ENCODE measurements around the gene EIPR1. TPM values are rescaled to one million over a fixed set of nuclear protein-coding genes. Genes with fewer than 3 reads are reported as not detected.

EIPR1 gene
- polyA plus RNA-seq, 1 donor (not counting 4 experiments of a cell fraction or from before 2014, with no cell fraction given) = 44.3 TPM

DNA sequence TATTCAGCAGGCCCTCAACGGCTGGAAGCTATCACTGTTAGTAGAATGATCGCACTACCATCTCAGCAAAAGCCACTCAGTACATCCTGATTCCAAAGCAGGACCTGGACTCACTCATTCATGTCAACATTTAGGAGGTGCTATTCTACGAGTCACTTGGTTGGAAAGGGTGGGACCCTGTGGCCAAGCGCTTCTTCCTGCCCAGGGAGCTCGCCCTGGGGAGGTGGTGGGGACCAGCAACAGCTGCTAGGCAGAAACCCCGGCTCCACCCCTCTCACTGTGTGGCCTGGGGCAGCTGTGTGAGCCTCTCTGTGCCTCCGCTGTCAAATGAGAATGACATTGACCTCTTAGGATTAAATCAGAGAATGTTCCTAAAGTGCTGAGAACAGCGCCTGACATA lies 231.4 kb downstream of the EIPR1 start:
- Histone ChIP-seq H3K4me1 (ENCODE audit: control insufficient read depth, extremely low read depth, insufficient read depth, low read length) (no peaks in the 10 kb centered on the region), H3K4me3 (ENCODE audit: control insufficient read depth in 2 of 3, extremely low read depth in 1 of 3, insufficient read depth in 2 of 3, low read depth in 1 of 3, low read length in 3 of 3) (no peak overlapping the region), H3K9me3 (ENCODE audit: control insufficient read depth, low read depth, low read length) (peaks cover 2% of the 10 kb centered on the region), H2AFZ (ENCODE audit: control insufficient read depth, low read length) (no peak overlapping the region), H3K4me2 (ENCODE audit: control insufficient read depth, extremely low read depth, insufficient read depth, low read depth, low read length) (no peak overlapping the region), H3K9ac (ENCODE audit: control insufficient read depth, extremely low read depth, insufficient read depth, low read length) (no peak overlapping the region), H3K9me1 (ENCODE audit: control insufficient read depth, extremely low read depth, insufficient read depth, low read length) (no peaks in the 10 kb centered on the region), H3K27ac (ENCODE audit: control insufficient read depth, insufficient read depth, low read length) (no peak overlapping the region), H3K79me2 (ENCODE audit: control insufficient read depth, insufficient read depth, low read length) (no peaks in the 10 kb centered on the region), H3K36me3 (ENCODE audit: control insufficient read depth in 2 of 2, extremely low read depth in 1 of 2, insufficient read depth in 2 of 2, low read length in 2 of 2) (no peaks in the 10 kb centered on the region), H4K20me1 (ENCODE audit: control insufficient read depth, extremely low read depth, insufficient read depth, low read length) (no peaks in the 10 kb centered on the region), H3K27me3 (ENCODE audit: control insufficient read depth, extremely low read depth, insufficient read depth, low read length) (no peaks in the 10 kb centered on the region)
- dilution Hi-C loops (cut with MboI; ENCODE audit: extremely low pct_ligation_motif_present, low sequenced_read_pairs) = no loop called here
- TF ChIP-seq CTCF (optimal IDR thresholded peaks at IDR 0.05 in 1 of 3, IDR thresholded peaks at IDR 0.05 in 1 of 3, conservative IDR thresholded peaks at IDR 0.05 in 1 of 3; ENCODE audit: extremely low read depth in 1 of 3, insufficient read depth in 2 of 3, low read length in 3 of 3) (no peak), EZH2 (IDR thresholded peaks at IDR 0.05; ENCODE audit: low read length) (no peak)
- DNase-seq (ENCODE audit: low read depth, low spot score) = no peak
- no peak for FAIRE-seq

- Histone ChIP-seq H3K36me3 (ENCODE audit: control insufficient read depth in 2 of 2, extremely low read depth in 1 of 2, insufficient read depth in 2 of 2, low read length in 2 of 2) (no peaks in the 10 kb centered on the region), H2AFZ (ENCODE audit: control insufficient read depth, low read length) (no peak overlapping the region), H3K79me2 (ENCODE audit: control insufficient read depth, insufficient read depth, low read length) (no peaks in the 10 kb centered on the region), H3K9me3 (ENCODE audit: control insufficient read depth, low read depth, low read length) (peaks cover 2% of the 10 kb centered on the region), H3K9ac (ENCODE audit: control insufficient read depth, extremely low read depth, insufficient read depth, low read length) (no peak overlapping the region), H3K9me1 (ENCODE audit: control insufficient read depth, extremely low read depth, insufficient read depth, low read length) (no peaks in the 10 kb centered on the region), H3K4me1 (ENCODE audit: control insufficient read depth, extremely low read depth, insufficient read depth, low read length) (no peaks in the 10 kb centered on the region), H3K4me3 (ENCODE audit: control insufficient read depth in 2 of 3, extremely low read depth in 1 of 3, insufficient read depth in 2 of 3, low read depth in 1 of 3, low read length in 3 of 3) (no peak overlapping the region), H3K27me3 (ENCODE audit: control insufficient read depth, extremely low read depth, insufficient read depth, low read length) (no peaks in the 10 kb centered on the region), H3K27ac (ENCODE audit: control insufficient read depth, insufficient read depth, low read length) (no peak overlapping the region), H4K20me1 (ENCODE audit: control insufficient read depth, extremely low read depth, insufficient read depth, low read length) (no peaks in the 10 kb centered on the region), H3K4me2 (ENCODE audit: control insufficient read depth, extremely low read depth, insufficient read depth, low read depth, low read length) (no peak overlapping the region)
- no peak for DNase-seq (ENCODE audit: low read depth, low spot score)
- TF ChIP-seq EZH2 (IDR thresholded peaks at IDR 0.05; ENCODE audit: low read length) (no peak), CTCF (optimal IDR thresholded peaks at IDR 0.05 in 1 of 3, IDR thresholded peaks at IDR 0.05 in 1 of 3, conservative IDR thresholded peaks at IDR 0.05 in 1 of 3; ENCODE audit: extremely low read depth in 1 of 3, insufficient read depth in 2 of 3, low read length in 3 of 3) (no peak)
- FAIRE-seq = no peak
- dilution Hi-C loops (cut with MboI; ENCODE audit: extremely low pct_ligation_motif_present, low sequenced_read_pairs) = no loop called here
Measured at GRCh38 chr2:3145471-3146021, 232.1 kb downstream of the EIPR1 start.
